Retinal pigment epithelial cell (primary cell): ENCODE measurements around the gene NEK2.
"Not testable (repeated sequence)": the region's sequence is repeated elsewhere in the genome, so short reads cannot be mapped to it uniquely, and the experiment has no call there.

Experiments
- DNase-seq: peaks from one replicate; pipeline ENCODE4 v3.0.0-alpha.2; 2010; ENCODE audit warnings: low read depth
- H3K4me3 ChIP-seq: 2 replicates; pipeline ENCODE4 v1.5.1; 2011; ENCODE audit warnings: mild to moderate bottlenecking, low read length, control low read depth, moderate library complexity
- TF ChIP-seq, protein P1 (sequence below): conservative IDR thresholded peaks from 2 replicates; pipeline ENCODE4 v1.5.1; 2011; ENCODE audit warnings: low read depth, low read length, control low read depth, inconsistent platforms

NEK2 gene

DNA sequence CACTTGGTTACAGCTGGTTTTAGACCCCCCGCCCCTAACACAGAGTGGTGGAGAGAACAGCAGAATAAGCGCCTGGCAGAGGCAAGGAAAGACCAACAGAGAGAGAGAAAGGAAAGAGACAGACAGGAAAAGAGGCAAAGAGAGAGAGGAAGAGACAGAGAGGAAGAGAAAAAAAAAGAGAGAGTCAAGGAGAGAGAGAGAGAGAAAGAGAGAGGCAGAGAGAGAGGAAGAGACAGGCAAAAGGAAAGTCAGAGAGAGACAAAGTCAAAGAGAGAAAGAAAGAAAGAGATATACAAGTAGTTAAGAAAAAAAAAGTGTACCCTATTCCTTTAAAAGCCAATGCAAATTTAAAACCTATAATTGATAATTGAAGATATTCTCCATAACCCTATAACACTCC, 13.0 kb upstream of the NEK2 start:
- TF ChIP-seq, protein P1, sequence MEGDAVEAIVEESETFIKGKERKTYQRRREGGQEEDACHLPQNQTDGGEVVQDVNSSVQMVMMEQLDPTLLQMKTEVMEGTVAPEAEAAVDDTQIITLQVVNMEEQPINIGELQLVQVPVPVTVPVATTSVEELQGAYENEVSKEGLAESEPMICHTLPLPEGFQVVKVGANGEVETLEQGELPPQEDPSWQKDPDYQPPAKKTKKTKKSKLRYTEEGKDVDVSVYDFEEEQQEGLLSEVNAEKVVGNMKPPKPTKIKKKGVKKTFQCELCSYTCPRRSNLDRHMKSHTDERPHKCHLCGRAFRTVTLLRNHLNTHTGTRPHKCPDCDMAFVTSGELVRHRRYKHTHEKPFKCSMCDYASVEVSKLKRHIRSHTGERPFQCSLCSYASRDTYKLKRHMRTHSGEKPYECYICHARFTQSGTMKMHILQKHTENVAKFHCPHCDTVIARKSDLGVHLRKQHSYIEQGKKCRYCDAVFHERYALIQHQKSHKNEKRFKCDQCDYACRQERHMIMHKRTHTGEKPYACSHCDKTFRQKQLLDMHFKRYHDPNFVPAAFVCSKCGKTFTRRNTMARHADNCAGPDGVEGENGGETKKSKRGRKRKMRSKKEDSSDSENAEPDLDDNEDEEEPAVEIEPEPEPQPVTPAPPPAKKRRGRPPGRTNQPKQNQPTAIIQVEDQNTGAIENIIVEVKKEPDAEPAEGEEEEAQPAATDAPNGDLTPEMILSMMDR, result no peak
- no peak for DNase-seq
- no peak overlapping the region for H3K4me3 ChIP-seq

DNA sequence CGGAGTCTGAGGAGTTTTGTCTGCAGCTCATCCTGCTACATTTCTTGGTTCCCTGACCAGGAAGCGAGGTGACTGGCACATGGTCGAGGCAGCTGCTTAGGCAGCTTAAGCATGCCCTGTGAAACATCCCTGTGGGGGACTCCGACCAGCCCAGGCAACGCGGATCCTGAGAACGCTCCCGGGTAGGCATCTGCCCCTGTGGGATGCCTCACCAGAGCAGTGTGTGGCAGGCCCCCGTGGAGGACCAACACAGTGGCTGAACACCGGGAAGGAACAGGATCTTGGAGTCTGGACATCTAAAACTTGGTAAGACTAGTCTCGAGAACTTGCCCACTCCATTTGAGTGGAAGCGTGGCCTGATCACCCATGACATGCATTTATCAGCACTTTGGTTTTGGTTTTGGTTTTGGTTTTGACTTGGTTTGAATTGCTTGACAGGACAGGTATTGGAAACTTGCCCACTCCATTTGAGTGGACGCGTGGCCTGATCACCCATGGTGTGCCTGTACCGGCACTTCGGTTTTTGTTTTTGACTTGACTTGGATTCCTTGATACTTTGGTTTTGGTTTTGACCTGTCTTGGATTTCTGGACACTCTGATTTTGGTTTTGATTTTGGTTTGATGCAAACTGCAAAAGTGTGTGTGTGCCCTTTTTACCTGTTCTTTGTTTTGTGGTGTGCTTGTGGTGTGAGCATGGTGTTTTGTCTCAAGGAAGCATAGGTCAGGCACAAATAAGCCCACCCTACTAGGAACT, 12.2 kb upstream of the NEK2 start:
- DNase-seq, result no peak

DNA sequence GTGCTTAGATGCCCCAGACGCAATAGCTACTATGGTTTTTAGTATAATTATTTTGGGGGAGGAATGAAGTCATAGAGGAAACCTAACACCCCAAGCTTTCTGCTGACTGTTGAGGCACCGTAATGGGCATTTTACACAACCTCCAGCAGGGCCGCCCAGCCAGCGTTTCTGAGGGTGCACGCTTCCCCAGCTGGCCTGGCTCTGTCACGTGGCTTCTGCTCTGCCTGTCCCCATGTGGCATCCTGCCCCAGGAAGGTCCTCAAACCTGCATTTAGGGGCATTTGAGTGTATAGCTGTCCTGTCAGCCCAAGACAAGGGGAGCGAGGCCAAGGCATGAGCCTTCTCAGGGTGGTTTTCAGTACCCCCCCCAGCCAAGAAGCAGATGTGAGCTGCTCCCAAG, 10.4 kb upstream of the NEK2 start:
- no peak overlapping the region for H3K4me3 ChIP-seq
- TF ChIP-seq, protein P1, result no peak
- DNase-seq, result no peak

More for the DNA sequence above, 12.2 kb upstream of the NEK2 start:
- TF ChIP-seq, protein P1, result no peak
- no peak overlapping the region for H3K4me3 ChIP-seq

DNA sequence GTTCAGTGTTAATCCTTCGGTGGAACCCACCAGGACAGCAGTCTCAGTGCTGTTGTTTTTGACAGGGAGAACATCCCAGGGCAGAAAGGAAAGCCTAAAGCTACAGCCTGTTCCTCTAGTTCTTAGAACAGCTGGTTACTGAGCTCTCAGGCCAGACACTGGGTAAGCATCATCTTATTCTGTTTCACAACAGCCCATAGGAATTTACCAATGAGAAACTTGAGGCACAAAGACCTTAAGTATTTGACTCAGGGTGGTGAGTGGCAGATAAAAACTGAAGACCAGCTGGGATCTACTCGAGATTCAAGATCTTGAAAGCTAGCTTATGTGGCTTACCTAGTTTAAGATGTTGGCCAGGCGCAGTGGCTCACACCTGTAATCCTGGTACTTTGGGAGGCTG, 9.4 kb upstream of the NEK2 start:
- TF ChIP-seq, protein P1, result no peak
- no peak overlapping the region for H3K4me3 ChIP-seq
- no peak for DNase-seq

DNA sequence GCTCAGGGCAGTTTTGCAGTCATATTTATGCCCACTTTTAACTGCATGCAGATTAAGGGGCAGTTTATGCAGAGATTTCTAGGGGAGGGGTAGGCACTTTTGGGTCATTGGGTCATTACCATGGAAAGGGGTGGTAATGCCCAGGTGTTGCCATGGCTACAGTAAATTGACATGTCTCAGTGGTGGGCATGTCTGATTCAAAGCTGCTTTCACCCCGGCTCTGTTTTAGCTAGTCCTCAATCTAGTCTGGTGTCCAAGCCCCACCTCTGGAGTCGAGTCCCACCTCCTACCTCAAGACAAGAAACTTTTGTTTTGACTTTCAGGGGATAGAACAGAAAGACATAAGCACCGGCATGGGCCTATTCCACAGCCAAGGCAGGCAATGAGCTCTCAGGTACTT, 8.9 kb upstream of the NEK2 start:
- TF ChIP-seq, protein P1, result no peak
- DNase-seq, result no peak
- no peak overlapping the region for H3K4me3 ChIP-seq

DNA sequence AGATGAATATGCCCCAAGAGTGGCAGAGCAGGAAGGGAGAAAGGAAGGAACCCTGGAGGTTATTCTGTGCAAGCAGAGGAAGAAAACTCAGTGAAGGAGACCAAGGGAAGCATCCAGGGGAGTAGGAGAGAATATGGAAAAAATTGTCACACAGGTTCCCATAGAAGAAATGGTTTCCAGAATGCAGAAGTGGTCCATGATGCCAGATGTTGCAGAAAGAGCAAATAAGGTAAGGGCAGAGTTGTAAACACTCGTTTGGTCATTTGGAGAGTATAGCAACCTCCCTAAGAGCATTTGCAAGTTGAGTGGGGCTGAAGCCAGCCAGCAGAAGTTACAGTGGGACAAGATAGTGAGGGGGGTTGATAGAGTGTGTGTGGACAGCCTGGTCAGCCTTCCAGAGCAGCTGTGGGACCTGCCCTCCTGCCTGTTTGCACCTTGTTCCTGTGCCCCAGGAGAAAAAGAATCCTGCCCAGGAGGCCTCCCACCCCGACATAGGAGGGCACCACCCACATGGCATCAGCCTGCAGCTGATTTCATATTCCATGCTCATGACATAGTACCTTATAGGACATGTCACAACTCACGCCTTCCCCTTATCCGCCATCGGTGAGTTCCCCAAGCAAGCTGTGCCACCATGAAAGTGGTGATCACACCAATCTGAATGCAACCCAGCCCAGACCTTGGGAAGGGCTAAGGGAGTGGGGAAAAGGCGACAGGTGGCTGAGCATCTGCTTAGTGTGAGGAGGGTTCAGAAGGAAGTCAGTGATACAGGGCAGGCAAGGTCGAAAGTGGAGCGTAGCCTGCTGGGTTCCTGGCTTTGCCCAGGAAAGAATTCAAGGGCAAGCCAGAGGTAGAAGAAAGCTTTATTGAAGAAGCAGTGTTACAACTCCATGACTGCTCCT, 8.2 kb upstream of the NEK2 start:
- no peak overlapping the region for H3K4me3 ChIP-seq
- no peak for DNase-seq
- TF ChIP-seq, protein P1, result no peak

DNA sequence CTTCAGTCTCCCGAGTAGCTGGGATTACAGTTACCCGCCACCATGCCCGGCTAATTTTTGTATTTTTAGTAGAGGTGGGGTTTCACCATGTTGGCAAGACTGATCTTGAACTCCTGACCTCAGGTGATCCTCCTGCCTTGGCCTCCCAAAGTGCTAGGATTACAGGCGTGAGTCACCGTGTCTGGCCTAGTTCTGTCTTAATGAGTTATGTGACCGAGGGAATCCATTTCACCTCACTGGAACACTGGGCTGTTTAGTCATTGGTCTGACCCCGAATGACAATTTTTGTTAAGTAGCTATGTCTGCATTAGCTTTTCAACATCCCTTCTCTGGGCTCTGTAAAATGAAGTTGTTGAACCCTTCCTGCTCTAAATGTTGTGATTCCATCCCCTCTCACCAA, 6.8 kb upstream of the NEK2 start:
- DNase-seq, H3K4me3 ChIP-seq: not testable (repeated sequence)
